Measurements from ENCODE around the gene PRPF8. TPM values are rescaled to one million over a fixed set of nuclear protein-coding genes. Genes with fewer than 3 reads are reported as not detected.

The PRPF8 gene
- total RNA-seq, 1 donor from 2014 or later: 247 TPM

DNA sequence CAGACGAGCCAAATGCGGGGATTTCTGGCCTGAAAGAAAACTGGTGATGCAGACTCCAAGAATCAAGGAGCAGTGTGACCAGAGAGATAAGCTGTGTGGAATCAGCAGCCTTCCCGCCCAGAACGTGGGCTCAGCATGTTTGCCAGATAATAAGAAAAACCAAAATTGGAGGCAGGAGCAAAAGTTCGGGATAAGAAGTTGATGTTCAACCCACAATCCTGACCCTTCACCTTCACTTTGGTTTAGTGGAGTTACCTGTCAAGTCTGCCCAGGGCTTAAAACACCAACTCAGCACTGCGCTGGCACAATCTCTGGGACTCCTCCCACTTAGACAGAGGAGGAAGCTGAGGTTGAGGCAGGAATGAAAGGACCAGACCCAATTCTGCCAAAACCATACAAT is 59.1 kb downstream of the PRPF8 start:
- Histone ChIP-seq H3K9me3 (no peaks in the 10 kb centered on the region), H3K4me3 (no peak overlapping the region), H3K4me1 (peaks cover 16% of the 10 kb centered on the region), H3K36me3 (no peaks in the 10 kb centered on the region), H3K27me3 (no peaks in the 10 kb centered on the region), H3K27ac (no peak overlapping the region)
- no peak for TF ChIP-seq POLR2A (IDR thresholded peaks at IDR 0.05)
- no peak for TF ChIP-seq POLR2AphosphoS5 (IDR thresholded peaks at IDR 0.05; ENCODE audit: insufficient read depth in 1 of 2, low read depth in 1 of 2)
- TF ChIP-seq, protein P1, sequence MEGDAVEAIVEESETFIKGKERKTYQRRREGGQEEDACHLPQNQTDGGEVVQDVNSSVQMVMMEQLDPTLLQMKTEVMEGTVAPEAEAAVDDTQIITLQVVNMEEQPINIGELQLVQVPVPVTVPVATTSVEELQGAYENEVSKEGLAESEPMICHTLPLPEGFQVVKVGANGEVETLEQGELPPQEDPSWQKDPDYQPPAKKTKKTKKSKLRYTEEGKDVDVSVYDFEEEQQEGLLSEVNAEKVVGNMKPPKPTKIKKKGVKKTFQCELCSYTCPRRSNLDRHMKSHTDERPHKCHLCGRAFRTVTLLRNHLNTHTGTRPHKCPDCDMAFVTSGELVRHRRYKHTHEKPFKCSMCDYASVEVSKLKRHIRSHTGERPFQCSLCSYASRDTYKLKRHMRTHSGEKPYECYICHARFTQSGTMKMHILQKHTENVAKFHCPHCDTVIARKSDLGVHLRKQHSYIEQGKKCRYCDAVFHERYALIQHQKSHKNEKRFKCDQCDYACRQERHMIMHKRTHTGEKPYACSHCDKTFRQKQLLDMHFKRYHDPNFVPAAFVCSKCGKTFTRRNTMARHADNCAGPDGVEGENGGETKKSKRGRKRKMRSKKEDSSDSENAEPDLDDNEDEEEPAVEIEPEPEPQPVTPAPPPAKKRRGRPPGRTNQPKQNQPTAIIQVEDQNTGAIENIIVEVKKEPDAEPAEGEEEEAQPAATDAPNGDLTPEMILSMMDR (IDR thresholded peaks at IDR 0.05): no peak
- DNase-seq (ENCODE audit: extremely low spot score in 2 of 2): no peak
- intact Hi-C loops (cut with DNase I): no loop called here

DNA sequence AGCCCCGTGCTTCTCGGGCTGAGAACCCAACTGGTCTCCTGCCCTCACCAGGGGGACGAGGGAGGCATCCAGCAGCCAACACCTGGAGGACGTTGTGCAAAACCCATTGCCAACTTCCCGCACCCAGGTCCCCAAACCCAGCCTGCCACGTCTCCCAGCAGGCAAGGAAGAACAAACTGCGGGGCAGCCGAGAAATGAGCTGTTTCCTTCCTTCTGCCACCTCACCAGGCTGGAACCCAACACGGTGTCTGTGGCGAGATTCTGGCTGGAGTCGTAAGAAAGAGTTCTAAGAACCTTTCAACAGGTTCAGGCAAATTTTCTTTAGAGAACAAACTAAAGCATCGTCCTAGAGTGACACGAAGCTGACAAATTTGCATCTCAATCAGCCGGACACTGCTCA is 59.6 kb downstream of the PRPF8 start:
- DNase-seq (ENCODE audit: extremely low spot score in 2 of 2): no peak
- H3K4me3 ChIP-seq: no peak overlapping the region
- peaks cover 16% of the 10 kb centered on the region for H3K4me1 ChIP-seq
- no peaks in the 10 kb centered on the region for H3K9me3 ChIP-seq
- no peaks in the 10 kb centered on the region for H3K27me3 ChIP-seq
- no peak overlapping the region for H3K27ac ChIP-seq
- intact Hi-C loops (cut with DNase I): no loop called here
- TF ChIP-seq POLR2A (IDR thresholded peaks at IDR 0.05) (no peak), POLR2AphosphoS5 (IDR thresholded peaks at IDR 0.05; ENCODE audit: insufficient read depth in 1 of 2, low read depth in 1 of 2) (no peak)
- TF ChIP-seq, protein P1 (IDR thresholded peaks at IDR 0.05): no peak
- no peaks in the 10 kb centered on the region for H3K36me3 ChIP-seq

DNA sequence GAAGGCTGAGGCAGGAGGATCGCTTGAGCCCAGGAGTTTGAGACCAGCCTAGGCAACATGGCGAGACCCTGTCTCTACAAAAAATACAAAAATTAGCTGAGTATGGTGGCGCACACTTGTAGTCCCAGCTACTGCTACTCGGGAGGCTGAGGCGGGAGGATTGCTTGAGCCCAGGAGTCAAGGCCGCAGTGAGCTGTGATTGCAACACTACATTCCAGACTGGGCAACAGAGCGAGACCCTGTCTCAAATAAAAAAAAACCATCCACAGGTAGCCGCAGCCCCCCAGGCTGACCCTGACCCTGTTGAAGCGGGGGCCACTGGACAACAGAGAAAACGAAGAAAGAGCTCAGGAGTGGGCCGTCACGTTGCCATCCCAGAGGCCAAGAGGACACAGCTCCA is 60.0 kb downstream of the PRPF8 start:
- intact Hi-C loops (cut with DNase I): loop anchor here (5.0 kb wide), 1 partner anchor 598 kb away; no protein-coding TSS in a partner anchor
- H3K27ac ChIP-seq: no peak overlapping the region
- H3K4me1 ChIP-seq: peaks cover 12% of the 10 kb centered on the region
- TF ChIP-seq POLR2A (IDR thresholded peaks at IDR 0.05): no peak
- TF ChIP-seq, protein P1 (IDR thresholded peaks at IDR 0.05): no peak
- no peak for TF ChIP-seq POLR2AphosphoS5 (IDR thresholded peaks at IDR 0.05; ENCODE audit: insufficient read depth in 1 of 2, low read depth in 1 of 2)
- no peaks in the 10 kb centered on the region for H3K9me3 ChIP-seq
- no peak for DNase-seq (ENCODE audit: extremely low spot score in 2 of 2)
- no peaks in the 10 kb centered on the region for H3K27me3 ChIP-seq
- no peak overlapping the region for H3K4me3 ChIP-seq
- H3K36me3 ChIP-seq: no peaks in the 10 kb centered on the region

DNA sequence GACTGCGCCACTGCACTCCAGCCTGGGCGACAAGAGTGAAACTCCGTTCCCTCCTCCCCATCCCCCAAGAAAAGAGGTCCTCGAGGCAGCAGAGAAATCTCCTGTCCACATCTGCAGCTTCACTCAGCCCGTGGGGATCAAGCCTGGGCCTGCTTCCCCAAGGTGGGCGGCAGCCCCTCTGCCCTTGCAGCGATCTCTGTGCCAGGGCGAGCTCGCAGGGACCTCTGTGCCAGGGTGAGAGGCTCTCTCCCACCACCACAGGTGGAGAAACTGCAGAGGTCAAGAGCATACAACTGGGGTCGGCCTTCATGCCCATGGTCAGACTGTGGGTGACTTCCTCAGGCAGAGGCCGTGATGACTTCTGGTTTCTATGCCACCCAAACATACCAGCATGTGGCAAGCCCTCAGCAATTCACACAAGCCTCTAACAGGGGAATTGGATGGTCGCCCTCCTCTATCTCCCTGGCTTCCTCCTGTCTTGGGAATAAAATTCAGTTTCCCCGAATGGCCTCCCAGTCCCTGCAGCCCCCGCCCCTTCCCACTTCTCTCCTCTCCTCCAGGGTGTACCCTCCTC is 61.5 kb downstream of the PRPF8 start:
- H3K36me3 ChIP-seq: no peaks in the 10 kb centered on the region
- H3K9me3 ChIP-seq: no peaks in the 10 kb centered on the region
- DNase-seq (ENCODE audit: extremely low spot score in 2 of 2): no peak
- TF ChIP-seq POLR2A (IDR thresholded peaks at IDR 0.05): no peak
- TF ChIP-seq POLR2AphosphoS5 (IDR thresholded peaks at IDR 0.05; ENCODE audit: insufficient read depth in 1 of 2, low read depth in 1 of 2): no peak
- TF ChIP-seq, protein P1 (IDR thresholded peaks at IDR 0.05): no peak
- intact Hi-C loops (cut with DNase I): loop anchor here (5.0 kb wide), 1 partner anchor 599 kb away; no protein-coding TSS in a partner anchor
- H3K4me1 ChIP-seq: peaks cover 3% of the 10 kb centered on the region
- no peak overlapping the region for H3K4me3 ChIP-seq
- no peaks in the 10 kb centered on the region for H3K27me3 ChIP-seq
- no peak overlapping the region for H3K27ac ChIP-seq

DNA sequence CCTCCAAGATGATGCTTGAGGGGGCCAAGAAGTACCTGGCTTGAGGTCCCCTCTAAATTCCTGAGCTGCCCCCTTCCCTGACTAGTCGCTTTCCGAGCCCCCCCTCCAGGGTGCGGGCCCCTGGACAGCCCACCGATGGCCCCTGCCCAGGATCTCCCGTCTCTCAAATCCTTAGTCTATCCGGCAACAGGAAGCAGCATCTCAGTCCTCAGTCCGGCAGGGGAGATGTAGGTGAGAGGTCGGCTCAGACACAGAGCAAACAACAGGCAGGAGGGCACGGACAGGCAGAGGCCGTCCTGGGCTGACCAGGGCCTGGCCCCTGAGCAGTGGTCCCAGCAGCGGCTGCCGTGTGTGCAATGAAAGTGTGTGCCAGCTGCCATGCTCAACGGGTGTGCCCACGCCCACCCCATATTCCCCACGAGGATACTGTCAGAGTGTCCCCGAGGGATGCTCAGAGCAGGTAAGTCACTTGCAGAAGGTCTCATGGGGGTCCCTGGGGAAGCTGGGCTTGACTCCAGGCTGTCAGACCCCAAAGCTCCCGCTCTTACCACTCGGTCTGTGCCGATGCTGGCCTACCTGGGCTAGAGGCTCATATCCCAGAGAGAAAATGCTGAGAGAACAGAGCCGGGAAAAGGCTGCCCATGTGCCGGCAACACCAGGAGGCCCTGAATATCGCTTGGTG is 63.3 kb downstream of the PRPF8 start:
- intact Hi-C loops (cut with DNase I): loop anchor here (5.0 kb wide), 1 partner anchor 601 kb away; no protein-coding TSS in a partner anchor
- no peak for DNase-seq (ENCODE audit: extremely low spot score in 2 of 2)
- Histone ChIP-seq H3K36me3 (no peaks in the 10 kb centered on the region), H3K27me3 (no peaks in the 10 kb centered on the region), H3K27ac (no peak overlapping the region), H3K4me1 (no peaks in the 10 kb centered on the region), H3K9me3 (no peaks in the 10 kb centered on the region), H3K4me3 (no peak overlapping the region)
- TF ChIP-seq, protein P1 (IDR thresholded peaks at IDR 0.05): no peak
- TF ChIP-seq POLR2A (IDR thresholded peaks at IDR 0.05): no peak
- no peak for TF ChIP-seq POLR2AphosphoS5 (IDR thresholded peaks at IDR 0.05; ENCODE audit: insufficient read depth in 1 of 2, low read depth in 1 of 2)
